ENCODE results near the gene PXYLP1. TPM values are rescaled to one million over a fixed set of nuclear protein-coding genes. Genes with fewer than 3 reads are reported as not detected.

Gene PXYLP1
- total RNA-seq, 1 experiment from 2014 or later = 16.3 TPM

DNA sequence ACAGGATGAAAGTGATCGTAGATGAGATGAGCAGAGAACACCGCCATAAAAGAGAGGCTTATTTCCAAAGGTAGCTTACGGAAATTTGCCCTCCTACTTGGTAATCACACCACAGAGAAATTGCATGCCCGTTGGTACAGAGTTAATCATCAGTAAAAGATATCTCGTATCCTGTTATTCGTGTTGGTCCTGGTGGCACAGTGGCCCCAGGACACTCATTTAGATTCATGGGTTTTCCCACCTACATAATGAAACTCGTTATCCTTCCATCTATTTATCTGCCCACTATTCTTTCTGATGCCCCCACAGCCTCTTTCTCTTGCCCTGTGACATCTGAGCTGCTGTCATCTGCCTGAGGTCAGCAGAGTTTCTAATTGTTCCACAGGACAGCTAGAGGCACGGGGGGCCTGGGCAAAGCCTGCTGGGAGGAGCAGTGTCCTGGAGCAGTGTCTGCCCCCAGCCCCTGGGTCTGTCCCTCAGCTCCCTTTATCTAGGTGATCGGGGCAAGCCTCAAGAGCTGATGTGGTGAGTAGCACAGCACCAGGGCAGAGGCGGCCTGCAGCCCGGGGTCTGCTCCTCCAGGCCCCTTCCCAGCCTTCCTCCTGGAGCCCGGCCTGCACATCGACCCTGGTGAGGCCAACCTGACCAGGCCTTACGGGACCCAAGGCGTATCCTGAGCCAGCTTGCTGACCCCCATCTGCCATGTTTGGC is 42.2 kb downstream of the PXYLP1 start:
- CTCF ChIA-PET = interaction anchor here (0.9 kb wide), 1 partner anchor 42 kb away, joined by 3 read pairs; the partner anchor contains the start of gene PXYLP1
- no peaks in the 10 kb centered on the region for H3K9me3 Mint-ChIP-seq (ENCODE audit: low read depth, unreplicated experiment)

DNA sequence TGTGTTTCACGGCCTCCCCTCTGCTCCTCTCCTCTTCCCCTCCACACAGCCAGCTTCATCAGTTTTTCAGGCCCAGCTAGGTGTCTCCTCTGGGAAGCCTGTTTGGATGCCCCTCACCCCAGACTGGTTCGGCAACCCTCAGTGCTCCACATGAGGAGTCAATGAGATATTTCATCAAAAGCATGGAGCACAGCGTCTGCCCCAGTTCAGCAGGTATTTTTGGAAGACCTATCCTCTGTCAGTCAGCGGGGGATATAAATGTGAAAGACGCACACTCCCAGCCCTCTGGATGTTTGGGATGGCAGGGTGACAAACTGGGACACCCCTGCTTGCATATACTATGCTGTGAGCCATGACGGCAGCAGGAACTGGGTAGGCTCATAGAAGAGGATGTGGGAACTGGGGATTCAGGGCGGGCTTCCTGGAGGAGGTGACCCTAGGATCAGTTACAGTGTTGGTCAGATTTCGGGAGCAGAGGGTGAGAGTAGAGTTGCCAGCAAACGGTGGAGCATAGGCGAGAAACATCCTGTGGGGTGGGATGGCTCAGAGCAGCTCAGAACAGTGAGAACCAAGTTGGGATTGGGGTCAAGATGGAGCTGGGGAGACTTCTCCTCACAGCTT is 42.9 kb downstream of the PXYLP1 start:
- no peaks in the 10 kb centered on the region for H3K36me3 Mint-ChIP-seq (ENCODE audit: insufficient read depth, unreplicated experiment)
- H3K4me3 Mint-ChIP-seq (ENCODE audit: low read depth, unreplicated experiment) = no peak overlapping the region
- TF ChIP-seq CTCF (IDR thresholded peaks at IDR 0.05; ENCODE audit: unreplicated experiment) = no peak
- no TSS peak for BruUV-seq (replicated peaks)
- CTCF ChIA-PET = no interaction called here
- H3K9me3 Mint-ChIP-seq (ENCODE audit: low read depth, unreplicated experiment) = no peaks in the 10 kb centered on the region
- intact Hi-C loops (cut with micrococcal nuclease; ENCODE audit: unreplicated experiment) = no loop called here
- H3K27me3 Mint-ChIP-seq (ENCODE audit: unreplicated experiment) = no peaks in the 10 kb centered on the region
- no peak for DNase-seq
- no peak overlapping the region for H3K27ac Mint-ChIP-seq (ENCODE audit: unreplicated experiment)
- no peaks in the 10 kb centered on the region for H3K4me1 Mint-ChIP-seq (ENCODE audit: low read depth, unreplicated experiment)

More for the DNA sequence above, 42.2 kb downstream of the PXYLP1 start:
- Mint-ChIP-seq H3K36me3 (ENCODE audit: insufficient read depth, unreplicated experiment) (no peaks in the 10 kb centered on the region), H3K27ac (ENCODE audit: unreplicated experiment) (no peak overlapping the region), H3K4me1 (ENCODE audit: low read depth, unreplicated experiment) (no peaks in the 10 kb centered on the region), H3K27me3 (ENCODE audit: unreplicated experiment) (no peaks in the 10 kb centered on the region), H3K4me3 (ENCODE audit: low read depth, unreplicated experiment) (no peak overlapping the region)
- DNase-seq = no peak
- no peak for TF ChIP-seq CTCF (IDR thresholded peaks at IDR 0.05; ENCODE audit: unreplicated experiment)
- intact Hi-C loops (cut with micrococcal nuclease; ENCODE audit: unreplicated experiment) = no loop called here
- no TSS peak for BruUV-seq (replicated peaks)

DNA sequence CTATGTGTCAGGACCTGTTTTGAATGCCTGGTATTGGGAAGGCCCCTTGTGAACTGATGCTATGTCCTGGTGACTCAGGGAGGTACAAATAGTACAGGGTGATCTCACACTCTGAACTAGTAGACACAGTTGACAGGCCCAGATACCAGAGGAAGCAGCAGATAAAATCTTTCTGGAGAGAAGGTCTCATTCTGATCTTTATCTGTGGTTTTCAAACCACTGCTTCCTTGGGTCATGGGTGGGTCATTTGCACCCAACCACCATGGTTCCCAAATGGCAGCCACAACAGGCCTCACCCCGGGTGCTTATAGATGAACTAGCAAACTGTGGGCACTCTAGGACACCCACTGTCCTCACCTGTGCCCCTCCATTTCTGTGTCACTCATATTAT is 43.4 kb downstream of the PXYLP1 start:
- TF ChIP-seq CTCF (IDR thresholded peaks at IDR 0.05; ENCODE audit: unreplicated experiment) = no peak

DNA sequence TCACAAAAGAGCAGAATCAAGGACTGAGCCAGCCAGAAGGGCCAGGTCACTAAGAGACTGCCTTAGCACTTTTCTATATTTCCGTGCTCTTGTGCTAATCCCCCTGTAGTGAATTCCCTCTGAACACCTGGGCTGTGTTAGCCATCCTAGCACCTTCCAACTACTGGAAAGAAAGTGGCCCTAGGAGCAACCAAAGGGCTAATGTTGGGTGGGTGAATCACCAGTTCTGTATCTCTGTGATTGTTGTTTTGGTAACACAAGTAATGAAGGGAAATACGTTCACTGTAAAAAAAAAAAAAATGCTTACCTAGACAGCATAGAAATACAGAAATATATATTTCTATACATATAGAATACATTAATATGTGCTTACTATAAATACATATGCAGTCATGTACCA is 43.9 kb downstream of the PXYLP1 start:
- Mint-ChIP-seq H3K27me3 (ENCODE audit: unreplicated experiment) (no peaks in the 10 kb centered on the region), H3K36me3 (ENCODE audit: insufficient read depth, unreplicated experiment) (no peaks in the 10 kb centered on the region), H3K4me3 (ENCODE audit: low read depth, unreplicated experiment) (no peak overlapping the region), H3K9me3 (ENCODE audit: low read depth, unreplicated experiment) (no peaks in the 10 kb centered on the region), H3K4me1 (ENCODE audit: low read depth, unreplicated experiment) (no peaks in the 10 kb centered on the region), H3K27ac (ENCODE audit: unreplicated experiment) (no peak overlapping the region)
- no TSS peak for BruUV-seq (replicated peaks)
- no peak for TF ChIP-seq CTCF (IDR thresholded peaks at IDR 0.05; ENCODE audit: unreplicated experiment)
- DNase-seq = no peak
- CTCF ChIA-PET = no interaction called here
- intact Hi-C loops (cut with micrococcal nuclease; ENCODE audit: unreplicated experiment) = no loop called here

More for the DNA sequence above, 43.4 kb downstream of the PXYLP1 start:
- Mint-ChIP-seq H3K9me3 (ENCODE audit: low read depth, unreplicated experiment) (no peaks in the 10 kb centered on the region), H3K4me1 (ENCODE audit: low read depth, unreplicated experiment) (no peaks in the 10 kb centered on the region), H3K4me3 (ENCODE audit: low read depth, unreplicated experiment) (no peak overlapping the region), H3K36me3 (ENCODE audit: insufficient read depth, unreplicated experiment) (no peaks in the 10 kb centered on the region), H3K27ac (ENCODE audit: unreplicated experiment) (no peak overlapping the region), H3K27me3 (ENCODE audit: unreplicated experiment) (no peaks in the 10 kb centered on the region)
- no peak for DNase-seq
- intact Hi-C loops (cut with micrococcal nuclease; ENCODE audit: unreplicated experiment) = no loop called here
- BruUV-seq (replicated peaks) = no TSS peak
- CTCF ChIA-PET = no interaction called here
